ENCODE data around the gene CEP85L.

CEP85L gene

GRCh38 chr6:118651282-118652050 is at the start of gene CEP85L:
CEP85L (minus strand) TSS chr6:118651591; CDS start chr6:118651269, 322 bp downstream.
- peak; percentile 82 for DNase-seq (ENCODE audit: low read depth)

- no peak for DNase-seq (ENCODE audit: low read depth)
Measured at GRCh38 chr6:118700531-118700930, 49.1 kb upstream of the CEP85L start.

- no peak for DNase-seq (ENCODE audit: low read depth)
Measured at GRCh38 chr6:118697554-118697953, 46.2 kb upstream of the CEP85L start.

GRCh38 chr6:118696271-118696670 is 44.9 kb upstream of the CEP85L start:
- DNase-seq (ENCODE audit: low read depth): no peak

- no peak for DNase-seq (ENCODE audit: low read depth)
Measured at GRCh38 chr6:118693562-118693961, 42.2 kb upstream of the CEP85L start.

- DNase-seq (ENCODE audit: low read depth): no peak
Measured at GRCh38 chr6:118685823-118686449, 34.5 kb upstream of the CEP85L start.

GRCh38 chr6:118683881-118684872 is 32.8 kb upstream of the CEP85L start:
- no peak for DNase-seq (ENCODE audit: low read depth)

GRCh38 chr6:118680452-118681095 is 29.2 kb upstream of the CEP85L start:
- DNase-seq (ENCODE audit: low read depth): no peak

- DNase-seq (ENCODE audit: low read depth): no peak
Measured at GRCh38 chr6:118679327-118679901, 28.0 kb upstream of the CEP85L start.

GRCh38 chr6:118678866-118679265 is 27.5 kb upstream of the CEP85L start:
- DNase-seq (ENCODE audit: low read depth): no peak

- DNase-seq (ENCODE audit: low read depth): no peak
Measured at GRCh38 chr6:118677193-118677592, 25.8 kb upstream of the CEP85L start.

- DNase-seq (ENCODE audit: low read depth): no peak
Measured at GRCh38 chr6:118675225-118675624, 23.8 kb upstream of the CEP85L start.

GRCh38 chr6:118674772-118675171 is 23.4 kb upstream of the CEP85L start:
- no peak for DNase-seq (ENCODE audit: low read depth)

- DNase-seq (ENCODE audit: low read depth): no peak
Measured at GRCh38 chr6:118672678-118673077, 21.3 kb upstream of the CEP85L start.

GRCh38 chr6:118669561-118669960 is 18.2 kb upstream of the CEP85L start:
- DNase-seq (ENCODE audit: low read depth): no peak

GRCh38 chr6:118668761-118669385 is 17.5 kb upstream of the CEP85L start:
- DNase-seq (ENCODE audit: low read depth): no peak

- DNase-seq (ENCODE audit: low read depth): no peak
Measured at GRCh38 chr6:118667988-118668387, 16.6 kb upstream of the CEP85L start.

GRCh38 chr6:118665011-118665410 is 13.6 kb upstream of the CEP85L start:
- DNase-seq (ENCODE audit: low read depth): no peak

GRCh38 chr6:118663993-118664985 is 12.9 kb upstream of the CEP85L start:
- no peak for DNase-seq (ENCODE audit: low read depth)

- DNase-seq (ENCODE audit: low read depth): no peak
Measured at GRCh38 chr6:118661831-118662230, 10.4 kb upstream of the CEP85L start.
